PC-3 (cell line): ENCODE results near the gene VCX3B.

Experiments used
- CTCF ChIP-seq: fragments of 300-600 bp; sonication (generic); conservative IDR thresholded peaks from 2 replicates; pipeline ENCODE4 v1.5.1; 2017; ENCODE audit warnings: antibody characterized with exemption, low read depth, mild to moderate bottlenecking, low read length
- EZH2 ChIP-seq: fragments of 300-600 bp; sonication (generic); IDR thresholded peaks from one replicate; pipeline ENCODE4 v1.6.1; 2017; ENCODE audit warnings: antibody characterized with exemption, mild to moderate bottlenecking, low read length; ENCODE audit not compliant: unreplicated experiment
- EZH2phosphoT487 ChIP-seq: fragments of 300-600 bp; sonication (generic); IDR thresholded peaks from 2 replicates; pipeline ENCODE4 v1.6.1; 2018; ENCODE audit warnings: mild to moderate bottlenecking, antibody characterized with exemption, low read length, borderline replicate concordance

- TF ChIP-seq CTCF (no peak), EZH2phosphoT487 (no peak), EZH2 (no peak)
Measured at GRCh38 chrX:8462488-8462887, 2.1 kb upstream of the VCX3B start.
